NCI-H2196 treated with DMSO at 0.1 percent for 48 hours (cell line): ENCODE results near the gene C16orf95.
"Not testable (repeated sequence)": the region's sequence is repeated elsewhere in the genome, so short reads cannot be mapped to it uniquely, and the experiment has no call there.

Experiments
- DNase-seq: peaks from one replicate; lab custom pipeline; 2025; ENCODE audit not compliant: unreplicated experiment; lab: John Stamatoyannopoulos, UW

C16orf95 gene

GRCh38 chr16:87316923-87317749 is at the start of gene C16orf95:
Gene C16orf95, minus strand, starts transcription at chr16:87317392. Its CDS starts 150 bp downstream, at chr16:87317242.
- DNase-seq, result peak; percentile 63

GRCh38 chr16:87366930-87367329 is 49.7 kb upstream of the C16orf95 start:
- no peak for DNase-seq

- no peak for DNase-seq
These were observed 49.1 kb upstream of the C16orf95 start for GRCh38 chr16:87366288-87366687.

GRCh38 chr16:87365021-87365713 is 48.0 kb upstream of the C16orf95 start:
- DNase-seq, result no peak

GRCh38 chr16:87363771-87364455 is 46.7 kb upstream of the C16orf95 start:
- no peak for DNase-seq

- DNase-seq, result not testable (repeated sequence)
These were observed 45.8 kb upstream of the C16orf95 start for GRCh38 chr16:87362828-87363559.

- no peak for DNase-seq
These were observed 44.9 kb upstream of the C16orf95 start for GRCh38 chr16:87361916-87362619.

- no peak for DNase-seq
These were observed 43.8 kb upstream of the C16orf95 start for GRCh38 chr16:87360862-87361610.

- DNase-seq, result no peak
These were observed 41.9 kb upstream of the C16orf95 start for GRCh38 chr16:87359121-87359520.

- no peak for DNase-seq
These were observed 41.5 kb upstream of the C16orf95 start for GRCh38 chr16:87358696-87359095.

- DNase-seq, result no peak
These were observed 41.1 kb upstream of the C16orf95 start for GRCh38 chr16:87358250-87358649.

- no peak for DNase-seq
These were observed 39.3 kb upstream of the C16orf95 start for GRCh38 chr16:87356491-87356853.

- no peak for DNase-seq
These were observed 36.4 kb upstream of the C16orf95 start for GRCh38 chr16:87353613-87354012.

GRCh38 chr16:87352818-87353217 is 35.6 kb upstream of the C16orf95 start:
- no peak for DNase-seq

- no peak for DNase-seq
These were observed 34.1 kb upstream of the C16orf95 start for GRCh38 chr16:87351320-87351698.

GRCh38 chr16:87350681-87351319 is 33.6 kb upstream of the C16orf95 start:
- DNase-seq, result no peak

- DNase-seq, result no peak
These were observed 32.8 kb upstream of the C16orf95 start for GRCh38 chr16:87350031-87350430.

- no peak for DNase-seq
These were observed 31.5 kb upstream of the C16orf95 start for GRCh38 chr16:87348616-87349157.
